ENCODE measurements around the gene TATDN2.
A peak's percentile ranks its signal among the peaks of the same experiment; 100 is the strongest.

Gene TATDN2

DNA sequence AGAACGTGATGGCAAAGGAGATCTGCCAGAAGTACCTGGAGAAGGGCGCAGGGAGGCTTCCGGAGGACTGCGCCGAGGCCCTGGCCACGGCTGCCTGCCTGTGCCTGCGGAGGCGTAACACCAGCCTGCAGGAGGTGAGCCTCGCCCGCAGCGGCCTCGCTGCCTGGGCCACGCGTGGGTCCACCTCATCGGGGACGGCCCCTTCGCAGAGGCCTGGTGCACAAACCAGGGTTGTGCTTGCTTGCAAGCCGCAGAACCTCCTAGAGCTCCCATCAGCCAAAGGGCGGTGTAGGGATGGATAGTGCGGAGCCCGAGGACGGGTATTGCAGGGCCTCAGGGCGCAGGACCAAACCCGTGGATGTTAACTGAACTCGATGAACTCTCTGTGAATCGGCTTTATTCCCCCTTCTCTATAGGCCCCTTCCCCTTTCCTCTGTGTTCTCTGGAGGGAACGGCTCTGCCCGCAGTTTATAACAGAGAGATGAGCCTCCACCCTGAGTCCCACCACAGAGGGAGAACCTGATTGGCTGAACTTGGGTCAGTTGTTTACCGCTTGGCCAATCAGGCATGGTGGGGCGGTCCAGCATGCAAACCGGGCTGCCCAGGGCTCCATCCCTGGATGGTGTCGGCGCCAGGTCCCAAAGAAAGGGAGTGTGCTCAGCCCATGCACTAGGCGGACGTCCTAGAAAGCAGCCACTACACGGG, 13.6 kb upstream of the TATDN2 start:
- DNase-seq: no peak
- intact Hi-C loops (cut with DNase I): no loop called here

DNA sequence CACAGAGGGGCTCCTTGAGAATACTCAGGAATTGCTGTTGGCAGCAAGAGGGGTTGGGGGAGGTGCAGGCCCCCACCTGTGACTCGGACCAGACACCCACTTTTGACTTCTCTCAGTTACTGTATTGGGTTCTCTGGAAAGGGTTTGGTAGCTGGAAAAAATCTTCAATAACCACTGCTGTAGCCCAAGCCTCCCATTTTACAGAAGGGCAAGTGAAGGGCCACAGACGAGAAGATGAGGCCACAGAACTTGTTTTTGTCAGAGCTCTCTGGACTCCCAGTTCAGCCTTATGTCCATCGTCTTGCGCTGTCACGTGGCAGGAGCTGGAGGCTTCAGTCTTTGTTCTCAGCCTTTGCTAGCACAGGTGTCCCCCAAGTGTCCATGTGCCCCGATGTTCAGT, 12.7 kb upstream of the TATDN2 start:
- intact Hi-C loops (cut with DNase I): no loop called here
- DNase-seq: no peak

DNA sequence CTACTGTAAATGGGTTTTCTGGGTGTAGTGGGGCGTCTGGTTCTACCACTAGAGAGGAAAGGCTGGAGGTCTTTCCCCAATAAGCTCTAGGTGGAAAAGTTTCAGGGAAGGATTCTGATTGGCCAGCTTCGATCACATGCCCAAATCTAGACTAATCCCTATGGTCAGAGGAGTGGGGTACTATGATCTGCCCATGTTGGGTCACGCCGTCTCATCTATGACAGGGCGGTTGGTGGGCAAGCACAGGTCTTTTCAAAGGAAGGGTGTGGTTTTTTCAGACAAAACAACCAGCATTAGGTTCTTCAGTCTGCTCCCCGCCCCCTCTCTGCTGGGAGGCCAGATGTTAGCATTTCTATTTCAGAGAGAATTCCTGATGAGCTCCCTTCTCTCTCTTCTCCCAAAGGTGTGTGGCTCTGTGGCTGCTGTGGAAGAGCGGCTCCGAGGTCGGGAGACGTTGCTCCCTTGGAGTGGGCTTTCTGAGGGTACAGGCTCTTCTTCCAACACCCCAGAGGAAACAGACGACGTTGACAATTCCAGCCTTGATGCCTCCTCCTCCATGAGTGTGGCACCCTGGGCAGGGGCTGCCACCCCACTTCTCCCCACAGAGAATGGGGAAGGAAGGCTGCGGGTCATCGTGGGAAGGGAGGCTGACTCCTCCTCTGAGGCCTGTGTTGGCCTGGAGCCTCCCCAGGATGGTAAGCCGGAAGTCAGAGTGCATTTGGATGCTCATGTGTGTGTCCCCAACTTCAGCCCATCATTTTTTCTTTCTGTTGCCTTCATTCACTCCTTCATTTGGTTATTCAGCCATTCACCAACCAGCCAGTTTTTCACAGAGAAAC, 9.7 kb upstream of the TATDN2 start:
- intact Hi-C loops (cut with DNase I): no loop called here
- DNase-seq: no peak

DNA sequence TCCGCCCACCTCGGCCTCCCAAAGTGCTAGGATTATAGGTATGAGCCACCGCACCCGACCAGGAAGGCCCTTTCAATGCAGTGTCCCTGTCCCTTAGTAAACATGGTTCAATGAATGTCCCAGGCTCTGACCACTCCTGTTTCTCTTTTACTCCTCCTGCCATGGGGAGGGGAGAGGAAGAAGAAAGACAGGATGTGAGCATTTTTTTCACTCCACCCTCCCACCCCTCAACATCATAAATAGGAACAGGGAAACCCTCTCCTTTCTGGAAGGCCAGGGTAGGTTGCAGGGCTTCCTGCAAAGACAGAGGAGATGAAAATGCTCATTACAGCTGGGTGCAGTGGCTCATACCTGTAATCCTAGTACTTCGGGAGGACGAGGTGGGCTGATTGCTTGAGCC, 7.5 kb upstream of the TATDN2 start:
- intact Hi-C loops (cut with DNase I): no loop called here
- no peak for DNase-seq

DNA sequence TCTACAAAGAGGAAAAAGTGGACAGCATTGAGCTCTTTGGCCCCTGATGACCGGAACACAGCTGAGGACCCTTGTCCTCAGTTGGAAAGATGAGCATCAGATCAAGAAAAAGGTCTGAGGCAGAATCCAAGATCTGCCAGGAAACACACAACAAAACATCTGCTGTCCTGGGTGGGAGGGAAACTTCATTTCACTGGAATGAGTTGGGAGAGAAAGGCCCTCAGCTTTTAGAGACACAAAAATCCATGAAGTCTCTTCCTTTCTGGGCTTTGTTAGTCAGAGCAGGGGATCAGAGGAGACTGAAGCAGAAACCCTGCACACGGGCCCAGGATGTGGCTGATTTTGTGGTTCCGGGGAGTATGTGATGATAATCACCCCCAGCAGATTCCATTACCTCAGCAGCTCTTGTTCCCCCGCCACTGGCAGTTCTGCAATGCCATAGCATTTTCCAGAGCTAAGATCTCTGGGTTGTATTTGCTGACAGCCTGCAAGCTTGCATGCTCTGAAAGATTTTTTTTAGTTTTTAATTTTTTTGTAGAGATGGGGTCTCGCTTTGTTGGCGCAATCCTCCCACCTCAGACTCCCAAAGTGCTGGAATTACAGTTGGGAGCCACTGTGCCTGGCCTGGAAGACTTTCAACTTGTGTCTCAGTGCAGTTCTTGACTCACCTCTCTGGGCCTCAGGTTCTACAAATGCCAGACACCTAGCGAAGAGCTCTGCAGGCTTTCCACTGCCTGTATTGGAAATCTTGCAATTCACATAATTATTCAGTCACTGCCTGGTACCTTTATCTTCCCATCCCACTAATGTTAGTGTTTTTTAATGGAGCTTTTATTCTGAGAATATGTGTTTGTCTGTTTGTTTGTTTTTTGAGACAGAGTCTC, 5.8 kb upstream of the TATDN2 start:
- DNase-seq: no peak
- intact Hi-C loops (cut with DNase I): no loop called here

DNA sequence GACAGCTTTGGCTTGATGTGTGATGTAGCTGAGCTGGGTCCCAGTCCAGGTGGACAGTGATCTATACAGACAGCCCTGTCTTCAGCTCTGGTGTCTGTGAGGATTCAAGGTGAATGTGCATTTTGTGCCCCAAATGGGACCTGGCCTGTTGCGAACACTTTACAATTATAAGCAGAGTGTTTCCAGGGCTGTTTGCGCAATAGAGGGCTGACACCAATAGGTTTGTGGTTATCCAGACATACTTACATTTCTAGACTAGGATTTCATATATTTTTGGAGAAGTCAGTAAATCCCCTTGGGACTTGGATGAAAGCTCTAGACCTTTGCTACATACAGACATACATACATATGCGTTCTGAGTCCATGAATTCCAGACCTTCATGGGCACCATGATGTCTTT, 4.2 kb upstream of the TATDN2 start:
- intact Hi-C loops (cut with DNase I): no loop called here
- DNase-seq: no peak

DNA sequence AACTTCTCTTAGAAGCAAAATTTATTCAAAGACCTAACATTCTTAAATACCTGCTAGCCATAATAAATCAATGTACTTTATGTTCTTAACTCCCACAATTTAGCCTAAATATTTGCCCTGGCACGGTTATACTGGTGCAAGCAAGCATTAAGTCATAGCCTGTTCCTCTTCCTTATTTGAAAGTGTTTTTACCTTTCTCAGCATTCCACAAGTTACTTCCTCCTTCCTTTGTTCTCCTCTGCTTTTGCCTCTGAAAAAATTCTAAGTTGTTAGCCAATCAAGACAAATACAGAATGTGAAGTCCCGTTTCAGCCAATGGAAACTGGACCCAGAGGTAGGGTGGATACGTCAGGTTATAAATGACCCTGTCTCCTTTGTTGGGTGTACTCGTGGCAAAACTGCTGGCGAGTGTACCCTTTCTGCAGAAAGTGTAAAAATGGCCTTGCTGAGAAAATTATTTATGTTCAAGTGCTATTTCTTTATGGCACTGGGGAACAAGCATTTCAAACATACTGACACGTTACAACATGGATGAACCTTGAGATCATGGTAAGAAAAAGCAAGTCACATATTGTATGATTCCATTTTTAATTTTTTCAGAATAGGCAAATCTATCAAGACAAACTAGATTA, 3.1 kb upstream of the TATDN2 start:
- no peak for DNase-seq
- intact Hi-C loops (cut with DNase I): no loop called here

DNA sequence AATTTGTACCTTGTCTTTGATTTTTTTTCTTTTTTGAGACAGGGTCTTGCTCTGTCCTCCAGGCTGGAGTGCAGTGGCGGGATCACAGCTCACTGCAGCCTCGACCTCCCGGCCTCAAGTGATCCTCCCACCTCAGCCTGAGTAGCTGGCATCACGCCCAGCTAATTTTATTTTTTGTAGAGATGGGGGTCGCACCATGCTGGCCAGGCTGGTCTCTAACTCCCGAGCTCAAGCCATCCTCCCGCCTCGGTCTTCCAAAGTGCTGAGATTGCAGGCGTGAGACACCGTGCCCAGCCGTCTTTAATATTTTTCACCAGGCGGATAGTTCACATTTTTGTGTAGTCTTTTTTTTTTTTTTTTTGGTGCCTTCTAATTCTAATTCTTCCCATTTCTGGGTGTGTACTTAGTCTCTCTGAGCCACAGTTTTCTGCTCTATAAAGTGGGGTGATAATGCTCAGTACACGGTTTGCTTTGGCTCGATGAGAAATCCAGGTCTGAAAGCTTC, 528 bp upstream of the TATDN2 start:
- intact Hi-C loops (cut with DNase I): no loop called here
- DNase-seq: no peak

DNA sequence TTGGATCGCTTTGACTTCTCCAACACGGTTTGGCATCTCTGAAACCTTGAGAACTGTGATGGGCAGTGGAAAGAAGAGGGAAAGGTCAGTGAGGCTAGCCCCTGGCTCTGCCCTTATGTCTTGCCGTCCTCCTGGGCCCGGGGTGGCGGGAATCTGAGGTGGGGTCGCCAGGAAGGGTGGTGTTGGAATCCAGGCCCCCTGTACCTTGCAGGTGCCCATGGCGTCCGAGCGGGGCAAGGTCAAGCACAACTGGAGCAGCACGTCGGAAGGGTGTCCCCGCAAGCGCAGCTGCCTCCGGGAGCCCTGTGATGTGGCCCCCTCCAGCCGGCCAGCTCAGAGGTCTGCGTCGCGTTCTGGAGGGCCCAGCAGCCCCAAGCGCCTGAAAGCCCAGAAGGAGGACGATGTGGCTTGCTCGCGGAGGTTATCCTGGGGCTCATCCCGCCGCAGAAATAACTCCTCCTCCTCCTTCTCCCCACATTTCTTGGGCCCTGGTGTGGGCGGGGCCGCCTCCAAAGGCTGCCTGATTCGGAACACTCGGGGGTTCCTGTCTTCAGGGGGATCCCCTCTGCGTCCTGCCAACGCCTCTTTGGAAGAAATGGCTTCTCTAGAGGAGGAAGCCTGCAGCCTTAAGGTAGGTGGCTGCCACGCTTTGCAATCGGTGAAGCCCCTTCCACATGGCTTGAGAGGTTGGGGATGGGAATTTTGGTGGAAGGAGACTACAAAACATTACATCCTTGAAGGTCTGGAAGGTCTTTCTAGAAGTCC, 907 bp downstream of the TATDN2 start:
- intact Hi-C loops (cut with DNase I): no loop called here
- DNase-seq: peak in 3 of 10 donors; percentile 12 to 23 (median 16)

DNA sequence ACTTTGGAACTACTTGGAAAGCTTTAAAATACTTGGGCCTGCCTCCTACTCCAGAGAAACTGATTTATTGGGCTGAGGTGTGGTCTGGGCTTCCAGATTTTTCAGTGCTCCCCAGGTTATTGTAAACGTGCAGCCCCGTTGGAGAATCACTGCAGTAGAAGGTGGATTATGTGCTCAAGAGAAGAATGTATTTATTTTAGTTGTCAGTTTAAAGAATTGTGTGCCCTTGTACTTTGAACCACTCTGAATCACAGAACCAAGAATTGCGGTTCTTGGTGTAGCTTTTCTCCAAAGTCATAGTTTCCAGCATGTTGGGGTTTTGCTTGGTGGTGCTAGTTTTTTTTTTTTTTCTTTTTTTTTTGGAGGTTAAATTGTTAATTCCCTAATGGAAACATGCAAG, 1.6 kb downstream of the TATDN2 start:
- intact Hi-C loops (cut with DNase I): no loop called here
- DNase-seq: no peak

DNA sequence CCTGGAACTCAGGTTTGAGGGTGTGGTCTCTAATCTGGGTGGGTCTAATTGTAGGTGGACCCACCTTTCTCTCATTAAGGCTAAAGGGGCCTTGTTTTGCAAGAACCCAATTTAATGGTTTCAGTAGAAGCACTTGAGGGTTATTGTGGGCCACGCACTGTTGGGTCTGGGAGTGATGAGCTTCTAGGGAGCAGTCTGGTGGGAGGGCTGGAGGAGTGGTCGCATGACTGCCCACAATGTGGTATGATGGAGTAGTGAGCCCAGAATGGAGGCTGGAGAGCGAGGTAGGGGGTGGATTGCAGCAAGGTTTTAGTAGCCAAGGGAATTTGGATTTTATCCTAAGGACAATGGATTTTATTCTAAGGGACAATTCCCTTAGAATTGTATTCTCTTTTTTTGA, 2.7 kb downstream of the TATDN2 start:
- intact Hi-C loops (cut with DNase I): no loop called here
- no peak for DNase-seq

DNA sequence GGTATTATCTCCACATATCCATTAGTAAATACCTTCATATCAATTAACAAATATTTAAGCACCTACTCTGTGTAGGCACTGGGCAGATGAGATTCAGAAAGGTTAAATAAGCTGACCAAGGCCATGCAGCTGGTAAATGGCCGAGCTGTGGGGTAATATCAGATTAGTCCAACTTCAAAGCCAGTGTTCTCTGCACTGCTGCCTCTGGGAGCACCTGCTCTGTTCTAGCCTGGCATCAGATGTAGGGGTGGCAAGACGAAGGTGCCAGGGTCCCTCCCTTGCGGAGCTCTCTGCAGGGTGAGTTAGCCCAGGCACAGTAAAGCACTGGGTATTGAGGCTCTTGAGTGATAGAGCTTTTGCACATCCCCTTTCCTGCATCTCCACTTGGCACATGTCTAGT, 5.5 kb downstream of the TATDN2 start:
- intact Hi-C loops (cut with DNase I): no loop called here
- no peak for DNase-seq

DNA sequence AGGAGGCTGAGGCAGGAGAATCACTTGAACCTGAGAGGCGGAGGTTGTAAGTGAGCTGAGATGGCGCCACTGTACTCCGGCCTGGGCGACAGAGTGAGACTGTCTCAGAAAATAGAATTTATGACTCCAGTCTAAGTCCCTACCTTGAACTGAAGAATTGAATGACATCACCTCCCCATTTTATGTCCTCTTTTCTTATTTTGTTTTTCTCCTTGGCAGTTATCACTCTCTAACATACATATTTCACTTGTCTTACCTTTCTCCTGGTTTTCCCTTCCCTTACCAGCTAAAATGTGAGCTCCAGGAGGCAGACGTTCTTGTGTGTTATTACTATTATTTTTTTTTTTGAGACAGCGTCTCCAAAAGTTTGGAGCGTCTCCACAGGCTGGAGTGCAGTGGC, 7.6 kb downstream of the TATDN2 start:
- DNase-seq: no peak
- intact Hi-C loops (cut with DNase I): no loop called here

DNA sequence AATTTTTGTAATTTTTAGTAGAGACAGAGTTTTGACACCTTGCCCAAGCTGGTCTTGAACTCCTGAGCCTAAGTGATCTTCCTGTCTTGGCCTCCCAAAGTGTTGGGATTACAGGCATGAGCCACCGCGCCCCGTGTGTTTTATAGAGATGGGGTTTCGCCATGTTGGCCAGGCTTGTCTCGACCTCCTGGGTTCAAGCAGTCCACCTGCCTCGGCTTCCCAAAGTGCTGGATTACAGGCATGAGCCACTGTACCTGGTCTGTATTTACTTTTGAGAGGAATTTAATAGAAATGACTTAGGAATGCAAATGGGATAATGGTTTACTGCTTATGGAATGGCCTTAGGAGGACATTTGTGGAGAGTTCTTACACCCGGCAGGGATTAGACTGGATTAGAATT, 10.8 kb downstream of the TATDN2 start:
- intact Hi-C loops (cut with DNase I): no loop called here

DNA sequence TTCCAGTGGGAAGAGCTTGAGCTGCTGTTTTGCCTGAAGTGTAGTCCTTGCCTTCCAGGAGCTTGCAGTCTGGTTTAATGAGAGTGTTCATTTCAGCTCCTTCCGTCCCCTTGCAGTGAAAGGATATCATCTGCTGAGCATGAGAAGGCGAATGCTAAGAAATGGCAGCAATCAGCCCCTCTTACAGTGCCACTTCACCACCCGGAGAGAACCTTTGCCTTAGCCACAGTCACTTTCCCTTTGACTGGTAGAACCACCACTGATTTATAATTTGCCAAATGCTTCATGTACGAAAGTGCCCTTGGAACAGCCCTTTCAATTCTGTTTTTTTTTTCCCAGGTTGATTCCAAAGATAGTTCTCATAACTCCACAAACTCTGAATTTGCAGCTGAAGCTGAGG, 11.5 kb downstream of the TATDN2 start:
- intact Hi-C loops (cut with DNase I): no loop called here
- peak in 1 of 10 donors; percentile 35 for DNase-seq

More for the DNA sequence above, 10.8 kb downstream of the TATDN2 start:
- DNase-seq: peak in 2 of 10 donors; percentile 14 to 48

DNA sequence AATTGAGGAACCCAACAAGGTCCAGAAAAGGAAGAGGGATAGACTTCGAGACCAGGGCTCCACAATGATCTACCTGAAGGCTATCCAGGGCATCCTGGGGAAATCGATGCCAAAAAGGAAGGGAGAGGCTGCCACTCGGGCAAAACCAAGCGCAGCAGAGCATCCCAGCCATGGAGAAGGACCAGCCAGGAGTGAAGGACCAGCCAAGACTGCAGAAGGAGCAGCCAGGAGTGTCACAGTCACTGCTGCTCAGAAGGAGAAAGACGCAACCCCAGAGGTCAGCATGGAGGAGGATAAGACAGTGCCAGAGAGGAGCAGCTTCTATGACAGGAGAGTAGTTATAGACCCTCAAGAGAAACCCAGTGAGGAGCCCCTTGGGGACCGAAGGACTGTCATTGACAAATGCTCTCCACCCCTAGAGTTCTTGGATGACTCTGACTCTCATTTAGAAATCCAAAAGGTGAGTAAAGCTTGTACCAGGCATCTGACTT, 12.0 kb downstream of the TATDN2 start:
- intact Hi-C loops (cut with DNase I): no loop called here
- DNase-seq: peak in 1 of 10 donors; percentile 54

DNA sequence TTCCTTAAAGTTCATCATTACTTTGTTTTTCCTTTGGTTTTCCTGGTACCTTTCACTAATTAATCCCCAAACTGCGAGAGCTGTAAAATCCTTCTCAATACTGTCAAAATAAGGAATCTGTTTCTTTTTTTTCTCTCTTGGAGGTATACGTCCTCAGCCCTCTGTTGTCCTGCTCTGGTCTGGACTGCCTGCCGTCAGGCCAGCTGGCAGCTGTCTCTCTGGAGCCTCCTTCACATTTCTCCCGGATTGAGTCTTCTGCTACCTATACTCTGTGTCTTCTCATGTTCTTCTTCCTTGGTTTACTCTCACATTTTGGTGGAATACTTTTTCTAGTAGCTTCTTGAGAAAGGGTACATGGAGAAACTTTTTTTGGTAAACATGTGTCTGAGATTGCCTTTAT, 13.8 kb downstream of the TATDN2 start:
- no peak for DNase-seq
- intact Hi-C loops (cut with DNase I): no loop called here

DNA sequence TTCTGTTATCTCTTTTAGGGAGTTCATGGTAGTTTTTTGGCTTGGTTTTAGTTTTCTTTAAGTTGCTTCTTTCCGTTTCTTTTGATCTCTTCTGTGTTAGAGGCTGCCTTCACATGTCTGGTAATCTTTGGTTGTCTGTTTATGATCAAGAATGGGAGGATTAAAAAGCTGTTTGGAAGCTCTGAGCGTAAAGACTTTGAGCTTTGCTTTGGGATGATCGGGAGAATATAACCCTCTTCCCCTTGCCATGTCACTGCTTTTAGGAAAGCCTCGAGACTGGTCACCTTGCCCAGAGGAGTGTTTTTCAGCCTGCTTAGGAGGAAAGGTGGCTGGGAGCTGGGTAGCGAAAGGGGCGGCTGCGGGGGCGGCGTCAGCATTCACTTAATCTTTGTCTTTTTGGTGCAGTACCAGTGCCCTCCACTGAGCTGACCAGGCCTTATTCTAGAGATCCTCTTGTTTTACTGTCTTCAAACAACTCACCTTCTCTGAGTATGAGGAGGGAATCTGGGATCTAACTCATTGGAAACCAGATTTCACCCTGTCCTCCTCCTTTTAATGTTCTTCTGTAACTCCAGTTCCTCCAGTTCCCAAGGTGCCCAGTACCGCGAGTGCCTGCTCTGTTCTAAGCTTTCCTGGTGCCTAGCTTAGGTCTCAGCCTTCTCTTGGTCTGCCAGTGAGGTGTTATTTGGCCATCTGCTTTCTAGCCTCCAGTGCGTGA, 15.5 kb downstream of the TATDN2 start:
- intact Hi-C loops (cut with DNase I): no loop called here
- peak in 2 of 10 donors; percentile 27 to 55 for DNase-seq

DNA sequence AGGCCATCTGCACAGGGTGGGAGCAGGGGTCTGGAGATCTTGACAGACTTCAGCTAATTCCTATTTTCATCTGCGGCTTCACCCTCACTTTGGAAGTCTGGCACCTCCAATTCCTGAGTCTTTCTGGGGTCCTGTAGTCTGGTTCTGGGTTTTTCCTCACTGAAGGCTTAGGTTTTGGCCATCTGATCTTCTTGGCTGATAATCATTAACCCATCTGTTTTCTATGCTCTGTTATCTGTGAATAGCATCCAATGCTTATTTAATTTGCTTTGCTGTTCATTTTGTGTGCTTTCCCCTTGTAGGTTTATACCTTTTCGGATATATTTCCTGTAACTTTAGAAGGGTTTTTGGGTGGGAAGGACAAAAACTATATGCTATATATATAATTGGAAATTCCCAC, 17.6 kb downstream of the TATDN2 start:
- DNase-seq: peak in 1 of 10 donors; percentile 29
- intact Hi-C loops (cut with DNase I): no loop called here
